HG02981 (cell line): Measurements from ENCODE around the gene OXNAD1.

Source experiments
- ATAC-seq: cut with Tn5 transposase; IDR thresholded peaks from one replicate; pipeline ENCODE4 v1.9.1; 2021; ENCODE audit warnings: mild to moderate bottlenecking, moderate library complexity; ENCODE audit not compliant: unreplicated experiment

The OXNAD1 gene

DNA sequence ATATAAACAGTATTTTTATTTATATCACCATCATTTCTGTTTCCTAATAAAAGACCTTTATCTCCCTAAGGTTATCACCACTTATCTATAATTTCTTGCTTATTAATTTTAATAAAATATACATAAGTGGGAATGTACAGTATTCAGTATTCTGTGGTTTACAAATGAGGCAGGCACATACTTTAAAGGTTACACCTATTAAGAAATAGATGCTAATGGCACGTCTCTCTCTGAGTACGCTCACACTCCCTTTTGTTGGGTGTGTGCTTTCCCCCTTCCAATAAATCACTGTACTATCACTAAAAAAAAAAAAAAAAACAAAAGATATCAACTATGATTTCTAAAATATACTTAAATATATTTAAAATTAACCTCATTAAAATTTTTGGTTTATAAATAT, 8.9 kb downstream of the OXNAD1 start:
- ATAC-seq, result no peak

DNA sequence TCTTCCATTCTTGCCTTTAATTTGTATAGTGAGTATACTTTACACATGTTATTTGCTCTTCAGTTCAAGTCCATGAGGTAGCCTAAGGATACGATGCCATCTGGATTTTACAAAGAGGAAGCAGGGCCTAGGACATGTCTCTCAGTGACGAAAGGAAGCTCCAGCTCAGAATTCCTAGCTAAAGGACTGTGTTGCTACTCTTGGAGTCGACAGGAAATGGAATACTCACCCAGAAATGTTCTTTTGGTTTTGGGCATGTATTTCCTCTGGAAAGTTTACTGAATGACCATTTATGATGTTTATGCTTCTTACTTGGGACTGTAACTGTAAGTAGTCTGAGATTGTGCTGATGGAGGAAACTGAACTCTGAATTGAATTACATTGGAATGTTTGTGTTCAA, 12.5 kb downstream of the OXNAD1 start:
- no peak for ATAC-seq

- no peak for ATAC-seq
These were observed 14.2 kb downstream of the OXNAD1 start for GRCh38 chr3:16279010-16279801.

DNA sequence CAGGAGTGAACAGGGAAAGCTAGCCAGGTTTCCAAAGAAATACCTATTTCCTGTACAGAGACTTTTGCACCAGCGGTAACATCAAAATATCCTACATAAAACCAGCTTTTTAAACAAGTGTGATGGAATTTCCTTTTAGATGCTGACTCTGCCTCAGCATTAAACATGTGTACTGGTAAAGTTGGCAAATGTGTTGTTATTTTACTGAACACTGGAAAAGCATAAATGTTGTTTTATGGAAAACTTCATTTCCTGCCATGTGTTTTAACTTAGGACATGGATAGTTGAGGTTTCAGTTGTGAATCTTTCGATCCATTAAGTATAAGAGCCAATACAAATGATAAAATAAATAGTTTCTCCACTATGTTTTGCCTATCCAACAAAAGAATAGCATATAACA, 15.7 kb downstream of the OXNAD1 start:
- no peak for ATAC-seq

DNA sequence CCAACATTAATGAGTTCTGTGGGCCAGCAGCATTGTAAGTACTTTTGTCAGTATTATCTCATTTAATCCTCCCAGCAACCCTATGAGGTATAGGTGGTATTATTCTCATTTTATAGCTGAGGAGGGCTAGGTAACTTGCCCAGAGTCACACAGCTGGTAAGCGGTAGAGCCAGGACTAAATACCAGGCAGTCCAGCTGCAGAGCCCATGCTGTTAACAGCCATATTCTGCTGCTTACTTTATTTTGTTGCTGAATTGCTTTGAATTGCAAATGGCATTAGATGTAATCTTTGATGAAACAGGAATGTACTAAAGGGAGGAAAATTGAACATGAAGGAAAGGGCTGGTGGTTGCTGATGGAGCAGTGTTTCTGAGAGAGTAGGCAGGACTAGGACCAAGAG, 19.6 kb downstream of the OXNAD1 start:
- ATAC-seq, result no peak

DNA sequence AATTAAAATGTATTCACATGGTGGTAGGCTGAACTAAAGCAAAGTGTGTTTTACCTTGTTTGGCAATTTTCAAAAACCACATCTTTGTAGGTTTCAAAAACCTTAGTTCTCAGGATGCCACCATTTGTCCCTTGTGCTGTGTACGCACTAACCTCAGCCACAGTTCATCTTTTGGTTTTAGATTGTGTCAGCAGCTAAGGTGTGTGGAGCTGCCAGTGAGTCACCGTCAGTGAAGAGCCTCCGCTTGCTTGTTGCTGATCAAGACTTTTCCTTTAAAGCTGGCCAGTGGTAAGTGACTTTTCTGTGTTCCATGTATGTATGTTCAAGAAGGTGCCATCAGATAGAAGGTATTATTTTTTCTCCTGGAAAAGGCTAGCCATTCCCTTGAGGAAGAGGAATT, 21.1 kb downstream of the OXNAD1 start:
- peak; percentile 55 for ATAC-seq

- no peak for ATAC-seq
These were observed 21.9 kb downstream of the OXNAD1 start for GRCh38 chr3:16286751-16287543.

- ATAC-seq, result no peak
These were observed 23.7 kb downstream of the OXNAD1 start for GRCh38 chr3:16288664-16289063.

DNA sequence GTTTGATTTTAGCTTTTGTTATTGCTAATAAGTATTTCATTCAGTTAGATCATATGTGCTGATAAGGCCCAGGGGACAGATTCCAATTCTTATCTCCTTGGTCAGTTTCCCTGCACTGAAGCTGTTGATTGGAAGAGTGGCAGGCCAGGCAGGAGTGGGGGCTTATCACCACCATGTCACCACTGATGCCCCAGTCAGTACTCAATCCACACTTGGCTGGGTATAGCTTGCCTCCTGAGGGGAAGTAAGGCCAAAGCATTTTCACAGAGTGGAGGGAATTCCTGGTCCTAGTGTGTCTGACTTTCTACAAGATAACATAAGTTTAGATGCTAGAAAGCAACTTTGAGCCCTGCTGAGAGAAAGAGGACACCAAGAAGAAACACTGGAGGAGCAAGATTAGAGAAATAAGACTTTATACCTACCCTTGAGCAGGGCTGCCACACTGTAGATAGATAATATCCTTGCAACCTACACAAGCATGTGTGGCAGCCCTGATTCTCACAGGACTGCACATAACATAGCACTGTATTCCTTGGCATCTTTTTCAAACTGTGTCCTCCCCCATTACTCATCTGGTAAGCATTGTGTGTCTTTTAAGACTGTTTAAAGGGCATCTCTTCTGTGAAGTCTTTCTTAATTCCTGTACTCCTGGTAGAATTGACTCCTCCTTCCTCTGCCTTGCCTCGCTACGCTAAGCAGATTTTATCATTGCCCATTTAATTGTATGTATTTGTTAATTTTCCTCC, 24.3 kb downstream of the OXNAD1 start:
- no peak for ATAC-seq

DNA sequence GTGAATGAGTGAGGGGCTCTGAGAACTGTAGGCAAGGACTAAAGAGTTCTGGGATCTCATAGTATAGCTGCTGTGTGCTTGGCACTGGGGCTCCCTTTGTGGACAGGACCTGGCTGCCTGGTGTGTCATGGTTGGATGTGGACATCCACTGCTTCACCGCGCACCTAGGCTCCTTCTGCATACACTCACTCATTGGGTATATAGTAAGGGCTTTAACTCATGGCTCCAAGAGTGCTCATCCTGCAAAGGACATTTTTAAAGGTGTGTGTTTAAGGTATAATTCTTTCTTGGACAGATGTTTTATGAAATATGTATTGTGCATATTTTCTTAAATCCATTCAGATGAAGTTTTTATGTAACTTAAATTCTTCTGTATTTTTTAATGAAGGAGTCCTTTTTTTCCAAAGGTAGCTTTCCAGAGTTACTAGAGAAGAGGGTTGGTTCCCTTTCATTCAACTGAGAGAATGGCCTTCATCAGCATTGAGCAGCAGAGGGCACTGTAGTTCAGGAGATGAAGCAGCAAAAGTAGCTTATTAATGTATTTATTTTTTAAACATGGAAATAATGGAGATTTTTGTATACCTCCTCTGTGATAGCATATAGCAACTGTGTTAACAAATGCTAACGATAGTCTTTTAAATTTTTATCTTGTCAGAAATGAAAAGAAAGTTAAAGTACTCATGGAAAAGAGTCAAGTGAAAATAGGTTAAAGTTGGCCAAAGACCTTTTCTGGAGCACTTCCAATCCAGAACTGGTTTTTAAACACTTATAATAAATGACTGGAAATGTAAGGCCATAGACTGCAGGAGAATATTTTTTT, 25.2 kb downstream of the OXNAD1 start:
- ATAC-seq, result no peak

DNA sequence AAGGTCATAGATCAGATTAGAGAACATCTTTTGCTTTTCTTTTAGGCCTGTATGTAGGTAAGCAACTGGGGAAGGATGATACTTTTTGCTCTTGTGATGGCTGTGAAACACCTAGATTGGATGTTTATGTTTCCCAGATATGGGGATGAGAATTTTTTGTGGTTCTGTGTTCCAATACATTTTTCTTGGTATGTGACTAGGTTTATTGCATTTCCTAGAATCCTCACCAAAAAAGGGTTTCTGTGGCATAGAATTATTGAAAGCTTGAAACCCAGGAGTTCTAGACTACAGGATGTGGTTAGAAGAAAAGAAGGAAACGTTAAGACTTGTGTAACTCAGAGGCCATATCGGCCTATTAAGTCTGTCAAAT, 25.8 kb downstream of the OXNAD1 start:
- no peak for ATAC-seq

GRCh38 chr3:16294844-16295243, 29.8 kb downstream of the OXNAD1 start:
- ATAC-seq, result no peak

GRCh38 chr3:16295298-16295890, 30.4 kb downstream of the OXNAD1 start:
- ATAC-seq, result no peak

- ATAC-seq, result no peak
These were observed 33.2 kb downstream of the OXNAD1 start for GRCh38 chr3:16297997-16298885.

DNA sequence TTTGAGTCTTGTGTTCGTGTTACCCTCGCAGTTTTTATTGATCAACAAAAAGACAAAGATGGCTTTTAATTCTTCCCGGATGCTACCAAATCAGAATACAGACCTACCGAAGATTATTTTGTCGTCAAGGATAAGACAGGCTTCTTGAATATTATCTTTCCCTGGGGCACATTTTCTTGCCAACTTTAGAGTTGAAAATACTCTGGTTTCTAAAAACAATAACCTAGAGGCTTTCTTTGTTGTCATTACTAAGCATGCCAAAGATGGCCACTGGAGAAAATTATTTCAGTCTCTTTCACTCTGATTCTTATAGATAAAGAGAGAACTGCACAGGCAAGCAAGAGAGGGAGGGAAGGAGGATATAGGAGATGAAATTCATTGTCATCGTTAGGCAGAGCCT, 33.9 kb downstream of the OXNAD1 start:
- no peak for ATAC-seq

DNA sequence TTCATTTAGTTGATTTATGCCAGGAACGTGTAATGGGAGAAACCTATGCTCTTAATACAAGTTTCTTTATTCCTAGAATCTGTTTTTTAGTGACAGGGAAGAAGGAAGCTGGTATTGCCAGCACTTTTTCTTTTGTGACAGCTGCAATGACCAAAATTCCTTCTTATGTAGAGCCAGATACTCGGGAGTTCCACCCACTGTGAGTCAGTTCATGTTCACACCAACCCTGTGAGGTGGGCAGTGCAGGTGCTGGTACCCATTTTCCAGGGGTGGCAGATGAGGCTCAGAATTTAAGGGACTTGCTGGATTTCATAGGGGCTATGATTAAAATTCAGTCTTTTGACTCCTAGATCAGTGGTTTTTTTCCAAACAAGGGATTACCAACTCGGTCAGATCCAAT, 34.7 kb downstream of the OXNAD1 start:
- ATAC-seq, result no peak

DNA sequence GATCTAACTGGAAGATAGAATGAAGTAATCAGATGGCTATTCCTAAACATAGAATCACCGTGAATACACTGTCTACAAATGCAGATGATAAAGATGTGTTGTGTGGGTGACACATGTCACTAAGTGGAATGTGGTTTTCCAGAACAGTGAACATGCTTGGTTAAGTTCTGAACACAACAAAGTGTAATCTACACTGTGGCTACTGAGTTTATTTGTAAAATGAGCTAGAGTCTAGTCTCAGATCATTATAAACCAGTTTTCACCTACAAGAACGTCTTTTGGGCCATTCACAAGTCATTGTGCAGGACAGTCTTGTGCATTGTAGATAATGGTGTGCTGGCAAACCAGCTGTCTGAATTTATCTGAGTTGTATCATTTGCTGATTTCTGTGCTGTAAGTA, 35.3 kb downstream of the OXNAD1 start:
- ATAC-seq, result peak; percentile 40

DNA sequence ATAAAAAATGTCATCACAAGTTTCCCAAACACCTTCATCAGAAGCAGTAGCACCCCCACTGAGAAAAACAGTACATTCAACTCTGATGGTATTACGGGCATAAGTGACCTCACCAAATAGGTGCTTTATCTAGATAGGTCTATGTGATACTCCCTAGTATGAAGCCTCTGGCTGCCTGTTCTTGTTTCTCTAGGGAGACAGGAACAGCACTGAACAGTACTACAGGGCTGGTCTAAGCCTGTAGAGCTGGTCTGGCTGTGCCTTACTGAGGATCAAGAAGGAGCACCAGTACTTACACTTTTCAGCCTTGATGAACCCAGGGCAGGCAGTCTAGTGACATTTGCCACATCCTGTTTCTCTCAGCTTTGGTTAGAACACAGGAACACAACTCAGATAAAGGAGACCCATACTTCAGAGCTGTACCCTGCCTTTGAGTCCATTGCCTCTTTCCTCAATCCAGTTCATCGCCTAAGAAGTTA, 35.9 kb downstream of the OXNAD1 start:
- ATAC-seq, result peak; percentile 58

DNA sequence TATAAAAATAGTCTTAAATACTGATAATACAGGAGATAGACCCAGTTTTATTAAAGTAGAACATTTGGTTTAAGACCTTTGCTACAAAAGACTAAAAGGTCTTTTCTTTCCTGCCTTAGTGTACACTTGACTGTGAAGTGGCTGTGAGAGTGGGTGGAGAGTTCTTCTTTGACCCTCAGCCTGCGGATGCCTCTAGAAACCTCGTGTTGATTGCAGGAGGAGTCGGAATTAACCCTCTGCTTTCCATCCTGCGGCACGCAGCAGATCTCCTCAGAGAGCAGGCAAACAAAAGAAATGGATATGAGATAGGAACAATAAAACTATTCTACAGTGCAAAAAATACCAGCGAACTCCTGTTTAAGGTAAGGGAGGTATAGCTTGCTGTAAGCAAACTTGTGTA, 36.5 kb downstream of the OXNAD1 start:
- ATAC-seq, result no peak
